Measurements from ENCODE around the gene SPATA19.

Gene SPATA19

GRCh38 chr11:133829566-133829965 lies 15.7 kb downstream of the SPATA19 start:
- TF ChIP-seq CTCF (IDR thresholded peaks at IDR 0.05; ENCODE audit: low read depth, low read length) = no peak
- TF ChIP-seq POLR2A (IDR thresholded peaks at IDR 0.05; ENCODE audit: extremely low read depth, insufficient read length) = no peak
- no peak for TF ChIP-seq MAX (IDR thresholded peaks at IDR 0.05; ENCODE audit: low read depth, low read length)
- TF ChIP-seq MYC (IDR thresholded peaks at IDR 0.05; ENCODE audit: low read depth, low read length) = no peak

GRCh38 chr11:133828871-133829270 lies 16.4 kb downstream of the SPATA19 start:
- H3K4me3 ChIP-seq (ENCODE audit: low read depth, low read length) = no peak overlapping the region
- DNase-seq (ENCODE audit: low read depth) = no peak
- TF ChIP-seq CTCF (IDR thresholded peaks at IDR 0.05; ENCODE audit: low read depth, low read length) = no peak
- no peak for TF ChIP-seq POLR2A (IDR thresholded peaks at IDR 0.05; ENCODE audit: extremely low read depth, insufficient read length)
- no peak for TF ChIP-seq MYC (IDR thresholded peaks at IDR 0.05; ENCODE audit: low read depth, low read length)
- no peak for TF ChIP-seq MAX (IDR thresholded peaks at IDR 0.05; ENCODE audit: low read depth, low read length)

More at GRCh38 chr11:133829566-133829965, 15.7 kb downstream of the SPATA19 start:
- no peak for DNase-seq (ENCODE audit: low read depth)
- H3K4me3 ChIP-seq (ENCODE audit: low read depth, low read length) = no peak overlapping the region

- H3K4me3 ChIP-seq (ENCODE audit: low read depth, low read length) = no peak overlapping the region
- no peak for DNase-seq (ENCODE audit: low read depth)
- TF ChIP-seq CTCF (IDR thresholded peaks at IDR 0.05; ENCODE audit: low read depth, low read length) (no peak), MAX (IDR thresholded peaks at IDR 0.05; ENCODE audit: low read depth, low read length) (no peak), POLR2A (IDR thresholded peaks at IDR 0.05; ENCODE audit: extremely low read depth, insufficient read length) (no peak), MYC (IDR thresholded peaks at IDR 0.05; ENCODE audit: low read depth, low read length) (no peak)
Measured at GRCh38 chr11:133827556-133827955, 17.8 kb downstream of the SPATA19 start.

GRCh38 chr11:133826866-133827265 lies 18.4 kb downstream of the SPATA19 start:
- TF ChIP-seq POLR2A (IDR thresholded peaks at IDR 0.05; ENCODE audit: extremely low read depth, insufficient read length) (no peak), MYC (IDR thresholded peaks at IDR 0.05; ENCODE audit: low read depth, low read length) (no peak), MAX (IDR thresholded peaks at IDR 0.05; ENCODE audit: low read depth, low read length) (no peak), CTCF (IDR thresholded peaks at IDR 0.05; ENCODE audit: low read depth, low read length) (no peak)
- DNase-seq (ENCODE audit: low read depth) = no peak
- no peak overlapping the region for H3K4me3 ChIP-seq (ENCODE audit: low read depth, low read length)

- no peak for DNase-seq (ENCODE audit: low read depth)
- H3K4me3 ChIP-seq (ENCODE audit: low read depth, low read length) = no peak overlapping the region
- no peak for TF ChIP-seq POLR2A (IDR thresholded peaks at IDR 0.05; ENCODE audit: extremely low read depth, insufficient read length)
- TF ChIP-seq MYC (IDR thresholded peaks at IDR 0.05; ENCODE audit: low read depth, low read length) = no peak
Measured at GRCh38 chr11:133825666-133826065, 19.6 kb downstream of the SPATA19 start.

- no peak for DNase-seq (ENCODE audit: low read depth)
- TF ChIP-seq MYC (IDR thresholded peaks at IDR 0.05; ENCODE audit: low read depth, low read length) (no peak), MAX (IDR thresholded peaks at IDR 0.05; ENCODE audit: low read depth, low read length) (no peak), CTCF (IDR thresholded peaks at IDR 0.05; ENCODE audit: low read depth, low read length) (no peak), POLR2A (IDR thresholded peaks at IDR 0.05; ENCODE audit: extremely low read depth, insufficient read length) (no peak)
- H3K4me3 ChIP-seq (ENCODE audit: low read depth, low read length) = no peak overlapping the region
Measured at GRCh38 chr11:133825156-133825555, 20.2 kb downstream of the SPATA19 start.

Measured in NB4 (cell line).